GM18519 (cell line): ENCODE measurements around the gene CYP27C1.
A peak's percentile ranks its signal among the peaks of the same experiment; 100 is the strongest.
"Not testable (repeated sequence)": the region's sequence is repeated elsewhere in the genome, so short reads cannot be mapped to it uniquely, and the experiment has no call there.

Experiments
- ATAC-seq: cut with Tn5 transposase; IDR thresholded peaks from one replicate; pipeline ENCODE4 v1.9.1; 2021; ENCODE audit warnings: mild to moderate bottlenecking, moderate library complexity; ENCODE audit not compliant: unreplicated experiment, low FRiP score

CYP27C1 gene

DNA sequence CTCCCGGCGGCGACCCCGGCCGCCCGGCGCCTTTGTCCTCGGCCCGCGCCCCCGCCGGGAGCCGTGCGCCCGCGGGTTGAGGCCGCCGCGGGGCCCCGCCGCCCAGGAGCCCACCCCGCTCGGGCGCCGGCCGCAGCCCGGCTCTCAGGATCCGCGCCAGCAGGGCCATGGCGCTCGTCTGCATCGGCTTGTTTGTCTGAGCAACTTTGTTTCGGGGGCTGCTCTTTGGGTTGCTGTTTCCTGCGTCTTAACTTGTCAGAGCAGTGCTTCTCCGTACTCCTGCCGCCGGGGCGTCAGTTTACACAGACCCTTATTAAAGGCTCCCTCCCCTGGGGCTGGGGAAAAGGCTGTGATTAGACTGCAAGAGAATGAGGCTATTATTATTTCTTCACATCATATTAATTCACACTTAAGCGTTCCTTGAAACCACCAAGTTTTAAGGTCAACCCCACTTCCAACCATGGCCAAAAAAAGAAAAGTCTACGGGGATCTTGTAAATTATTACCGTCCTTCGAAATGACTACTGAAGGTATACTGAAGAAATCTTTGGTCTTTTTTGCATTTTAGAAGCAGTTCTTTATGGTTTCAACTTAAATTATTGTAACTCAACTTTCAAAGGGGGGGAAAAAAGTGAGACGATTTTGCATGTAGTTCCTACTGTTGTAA lies at the start of gene CYP27C1:
Gene CYP27C1, minus strand, starts transcription at position 198 of the 666 bp plus-strand sequence. Its CDS starts 29 bp downstream, at position 169.
- ATAC-seq, result no peak

DNA sequence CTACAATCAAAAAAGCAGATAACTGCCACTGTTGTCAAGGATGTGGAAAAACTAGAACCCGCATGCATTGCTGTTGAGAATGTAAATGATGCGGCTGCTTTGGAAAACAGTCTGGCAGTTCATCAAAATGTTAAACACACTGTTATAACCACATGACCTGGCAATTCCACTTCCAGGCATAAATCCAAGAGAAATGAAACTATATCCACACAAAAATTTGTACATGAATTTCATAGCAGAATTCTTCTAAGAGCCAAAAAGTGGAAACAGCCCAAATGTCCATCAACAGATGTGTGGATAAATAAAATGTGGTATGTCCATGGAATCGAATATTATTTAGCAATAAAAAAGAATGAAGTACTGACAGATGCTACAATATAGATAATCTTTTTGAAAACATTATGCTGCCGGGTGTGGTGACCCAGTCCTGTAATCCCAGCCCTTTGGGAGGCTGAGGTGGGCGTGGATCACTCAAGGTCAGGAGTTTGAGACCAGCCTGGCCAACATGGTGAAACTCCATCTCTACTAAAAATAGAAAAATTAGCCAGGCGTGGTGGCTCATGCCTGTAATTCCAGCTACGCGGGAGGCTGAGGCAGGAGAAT lies 41.8 kb upstream of the CYP27C1 start:
- ATAC-seq, result no peak

DNA sequence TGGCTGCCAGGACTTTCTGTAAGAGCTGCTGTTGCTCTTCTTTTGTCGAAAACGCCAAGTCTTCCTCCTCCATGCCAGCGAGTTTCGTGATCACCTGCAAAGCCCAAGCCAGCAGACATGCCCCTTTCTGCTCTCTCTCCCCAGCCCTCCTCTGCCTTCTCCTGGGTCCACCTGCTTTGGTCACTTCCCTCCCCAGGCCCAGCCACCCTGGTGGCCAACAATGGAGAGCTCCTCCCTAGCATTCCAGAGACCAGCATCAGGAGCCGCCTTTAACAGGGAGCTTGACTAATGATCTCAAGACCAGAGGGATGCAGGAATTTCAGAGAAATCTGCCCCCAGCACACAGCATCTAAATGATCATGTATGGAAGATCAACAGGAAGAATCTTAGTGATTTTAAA lies 39.3 kb upstream of the CYP27C1 start:
- no peak for ATAC-seq

DNA sequence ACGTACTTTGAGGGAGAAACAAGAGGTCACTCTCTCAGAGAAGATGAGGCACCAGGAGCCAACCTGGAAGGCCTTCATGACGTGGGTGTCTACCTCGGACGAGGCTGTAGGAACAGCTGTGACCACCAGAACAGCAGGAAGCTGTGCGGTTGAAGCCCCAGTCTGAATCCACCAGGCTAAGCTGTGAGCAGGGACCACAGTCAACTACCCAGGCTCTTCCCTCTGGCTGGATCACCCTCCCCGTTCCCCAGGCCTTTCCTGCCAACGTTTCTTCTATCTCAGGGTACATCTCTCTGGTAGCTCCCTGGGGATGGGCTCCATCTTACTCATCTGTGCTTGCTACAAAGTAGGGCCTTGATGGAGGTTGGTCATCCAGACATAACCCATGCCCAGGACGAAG lies 36.8 kb upstream of the CYP27C1 start:
- no peak for ATAC-seq

DNA sequence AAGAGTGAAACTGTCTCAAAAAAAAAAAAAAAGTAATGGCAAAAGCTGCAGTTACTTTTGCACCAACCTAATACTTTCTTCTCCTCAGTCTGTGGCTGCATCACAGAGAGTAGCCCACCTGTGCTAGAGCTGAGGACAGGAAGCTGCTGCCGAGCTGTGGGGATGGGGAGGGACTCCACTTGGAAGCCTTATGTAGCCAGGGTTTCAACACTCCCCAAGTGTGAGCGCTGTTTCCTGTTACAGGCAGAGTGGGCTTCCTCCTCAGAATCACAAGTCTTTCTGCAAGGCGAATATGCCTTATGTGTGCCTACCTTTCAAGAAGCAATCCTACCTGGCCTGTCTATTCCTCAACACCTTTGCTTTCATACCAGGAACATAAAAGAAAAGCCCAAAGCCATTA lies 36.3 kb upstream of the CYP27C1 start:
- no peak for ATAC-seq

- no peak for ATAC-seq
These were observed 35.6 kb upstream of the CYP27C1 start for GRCh38 chr2:127255721-127256120.

GRCh38 chr2:127255146-127255545 lies 35.0 kb upstream of the CYP27C1 start:
- no peak for ATAC-seq

DNA sequence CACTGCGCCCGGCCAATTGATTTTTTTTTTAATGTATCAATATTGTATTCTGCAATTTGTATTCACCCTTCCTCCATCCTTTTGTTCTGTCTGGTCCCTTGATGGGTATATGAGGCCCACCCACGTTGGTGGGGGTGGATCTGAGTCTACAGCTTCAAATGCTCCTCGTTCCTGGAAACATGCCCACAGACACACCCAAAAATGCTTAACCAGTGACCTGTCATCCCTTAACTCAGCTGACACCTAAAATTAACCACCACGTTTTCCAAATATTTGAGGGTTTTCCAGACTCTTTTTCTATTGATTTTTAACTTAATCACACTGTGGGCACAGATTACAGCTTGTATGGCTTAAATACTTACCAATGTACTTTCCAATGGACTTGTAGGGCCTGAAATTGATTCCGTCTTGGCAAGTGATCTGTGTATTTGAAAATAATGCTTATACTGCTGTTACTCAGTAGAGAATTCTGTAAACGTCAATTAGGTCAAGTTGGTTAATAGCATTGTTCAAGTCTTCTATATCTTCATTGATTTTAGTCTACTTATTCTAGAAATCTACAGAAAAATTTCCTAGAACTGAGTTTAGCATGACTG lies 34.4 kb upstream of the CYP27C1 start:
- ATAC-seq, result no peak

DNA sequence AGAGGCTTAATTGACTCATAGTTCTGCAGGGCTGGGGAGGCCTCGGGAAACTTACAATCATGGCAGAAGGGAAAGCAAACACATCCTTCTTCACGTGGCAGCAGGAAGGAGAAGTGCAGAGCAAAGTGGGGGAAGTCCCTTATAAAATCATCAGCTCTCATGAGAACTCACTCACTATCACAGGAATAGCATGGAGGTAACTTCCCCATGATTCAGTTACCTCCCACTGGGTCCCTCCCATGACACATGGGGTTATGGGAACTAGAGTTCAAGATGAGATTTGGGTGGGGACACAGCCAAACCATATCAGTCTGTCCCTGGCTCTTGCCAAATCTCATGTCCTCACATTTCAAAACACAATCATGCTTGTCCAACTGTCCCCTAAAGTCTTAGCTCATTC lies 21.1 kb upstream of the CYP27C1 start:
- not testable (repeated sequence) for ATAC-seq

GRCh38 chr2:127239395-127239794 lies 19.3 kb upstream of the CYP27C1 start:
- no peak for ATAC-seq

- ATAC-seq, result not testable (repeated sequence)
These were observed 17.7 kb upstream of the CYP27C1 start for GRCh38 chr2:127237768-127238167.

- ATAC-seq, result no peak
These were observed 15.1 kb upstream of the CYP27C1 start for GRCh38 chr2:127235082-127235702.

GRCh38 chr2:127233710-127234109 lies 13.6 kb upstream of the CYP27C1 start:
- no peak for ATAC-seq

DNA sequence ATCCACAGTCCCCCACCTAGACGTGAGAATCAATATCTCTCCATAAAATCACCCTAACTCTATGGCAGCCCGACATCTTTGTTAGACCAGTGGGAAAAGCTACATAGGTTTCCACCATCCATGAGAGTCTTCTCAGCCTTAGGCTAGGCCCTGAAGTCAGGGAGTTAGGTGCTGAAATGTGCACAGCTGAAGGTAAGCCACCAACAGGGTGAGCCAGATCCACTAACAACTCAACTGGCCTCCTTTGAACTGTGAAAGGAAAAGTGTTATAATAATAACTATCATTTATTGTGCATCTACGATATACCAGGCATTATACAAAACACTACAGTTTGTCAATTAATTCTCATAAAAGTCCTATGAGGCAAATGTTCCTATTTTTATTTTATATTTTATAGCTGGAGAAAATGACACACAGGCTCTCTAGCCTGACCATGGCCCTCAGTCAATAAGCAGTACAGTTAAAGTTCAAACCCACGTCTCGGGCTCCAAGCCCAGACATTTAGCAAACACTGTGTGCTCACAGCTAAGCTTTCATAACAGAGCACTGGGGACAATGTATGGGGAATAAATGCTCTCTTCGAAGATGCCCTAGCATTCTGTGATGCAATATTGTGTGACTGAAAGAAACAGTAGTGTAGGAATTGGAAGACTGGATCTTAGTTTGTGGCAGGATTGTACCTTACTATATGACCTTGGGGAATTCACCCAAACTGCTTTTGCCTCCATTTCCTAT lies 11.2 kb upstream of the CYP27C1 start:
- no peak for ATAC-seq

DNA sequence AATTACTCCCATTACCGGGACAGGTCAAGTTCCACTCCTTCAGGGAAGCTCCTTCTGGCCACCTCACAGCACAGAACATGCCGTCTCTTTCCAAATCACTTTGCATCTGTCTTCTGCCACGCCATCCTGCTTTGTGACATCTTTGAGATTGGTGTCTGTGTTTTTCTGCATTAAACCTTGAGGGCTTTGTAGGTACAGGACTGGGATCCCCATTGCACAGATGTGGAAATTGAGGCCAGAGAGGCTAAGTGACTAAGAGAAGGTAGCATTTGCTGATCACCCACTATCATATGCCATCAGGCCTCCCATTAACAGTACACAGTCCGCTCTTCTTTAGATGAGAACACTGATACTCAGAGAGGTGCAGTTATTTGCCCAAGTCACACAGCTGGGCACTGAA lies 9.5 kb upstream of the CYP27C1 start:
- no peak for ATAC-seq

DNA sequence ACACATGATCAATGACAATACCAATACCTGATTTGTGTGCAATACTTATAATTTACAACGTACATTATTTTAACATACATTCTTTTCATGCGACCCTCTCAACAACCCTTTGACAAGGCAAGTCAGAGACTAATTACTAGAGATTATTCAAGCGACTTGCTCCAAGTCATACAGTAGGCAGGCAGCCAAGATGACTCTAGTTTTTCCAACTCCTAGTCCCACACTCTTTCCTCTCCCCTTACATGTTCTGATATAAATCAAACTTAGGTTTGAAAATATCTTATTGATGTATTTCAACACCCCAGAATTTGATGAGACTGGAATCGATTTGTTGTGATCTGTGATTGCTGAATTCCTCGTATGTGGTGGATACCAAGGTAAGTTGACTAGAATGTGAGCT lies 8.0 kb upstream of the CYP27C1 start:
- no peak for ATAC-seq

DNA sequence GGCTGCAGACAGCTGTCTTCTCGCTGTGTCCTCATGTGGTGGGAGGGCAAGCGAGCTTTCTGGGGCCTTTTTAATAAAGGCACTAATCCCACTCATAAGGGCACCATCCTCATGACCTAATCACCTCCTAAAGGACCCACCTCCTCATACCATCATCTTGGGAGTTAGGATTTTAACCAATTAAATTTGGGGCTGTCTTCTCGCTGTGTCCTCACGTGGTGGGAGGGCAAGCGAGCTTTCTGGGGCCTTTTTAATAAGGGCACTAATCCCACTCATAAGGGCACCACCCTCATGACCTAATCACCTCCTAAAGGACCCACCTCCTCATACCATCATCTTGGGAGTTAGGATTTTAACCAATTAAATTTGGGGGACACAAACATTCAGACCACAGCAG lies 7.2 kb upstream of the CYP27C1 start:
- ATAC-seq, result not testable (repeated sequence)

DNA sequence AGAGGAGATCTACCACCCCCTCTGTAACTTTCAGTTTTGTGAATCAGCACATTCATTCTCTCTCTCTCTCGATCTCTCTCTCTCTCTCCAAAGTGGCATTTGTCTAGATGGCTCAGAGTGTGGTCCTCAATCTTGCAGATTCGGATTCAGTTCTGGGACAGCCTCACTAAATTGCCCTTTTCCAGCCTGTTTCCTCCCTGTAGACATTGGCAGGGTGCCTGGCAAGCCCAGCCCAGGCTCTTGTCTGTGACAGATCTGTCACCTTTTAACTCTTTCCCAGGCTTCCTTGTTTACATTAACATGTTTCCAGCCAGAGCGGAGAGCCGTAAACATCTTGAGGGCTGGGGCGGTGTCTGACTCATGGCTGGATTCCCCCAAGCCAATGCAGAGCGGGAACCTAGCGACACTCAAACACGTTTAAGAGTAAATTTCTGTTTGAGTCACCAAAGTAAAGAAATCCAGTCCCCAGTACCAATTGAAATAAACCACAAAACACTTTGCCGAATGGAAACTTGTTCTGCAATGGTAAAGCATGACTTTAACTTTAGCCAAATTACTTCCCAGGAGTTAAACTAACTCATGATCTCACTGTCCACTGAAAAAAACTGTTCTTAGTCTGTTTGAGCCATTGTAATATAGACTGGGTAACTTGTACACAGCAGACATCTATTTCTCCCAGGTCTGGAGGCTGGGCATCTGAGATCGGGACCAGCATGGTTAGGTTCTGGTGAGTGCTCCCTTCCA lies 6.6 kb upstream of the CYP27C1 start:
- peak; percentile 77 for ATAC-seq

- no peak for ATAC-seq
These were observed 6.0 kb upstream of the CYP27C1 start for GRCh38 chr2:127226132-127226519.
